Measurements from ENCODE around the gene C10orf105.
A peak's percentile ranks its signal among the peaks of the same experiment; 100 is the strongest.

Gene C10orf105

GRCh38 chr10:71736570-71736952 lies 17.0 kb upstream of the C10orf105 start:
- no peak for DNase-seq (ENCODE audit: low spot score)
- peak overlapping the region in 1 of 2 donors; percentile 49 for H3K27ac ChIP-seq
- no peak for TF ChIP-seq CTCF (IDR thresholded peaks at IDR 0.05)
- no peak overlapping the region for H3K4me3 ChIP-seq

GRCh38 chr10:71735709-71736569 lies 16.4 kb upstream of the C10orf105 start:
- no peak overlapping the region for H3K4me3 ChIP-seq
- peak overlapping the region in 1 of 2 donors; percentile 49 for H3K27ac ChIP-seq
- no peak for TF ChIP-seq CTCF (IDR thresholded peaks at IDR 0.05)
- no peak for DNase-seq (ENCODE audit: low spot score)

GRCh38 chr10:71734797-71735196 lies 15.2 kb upstream of the C10orf105 start:
- no peak overlapping the region for H3K4me3 ChIP-seq
- TF ChIP-seq CTCF (IDR thresholded peaks at IDR 0.05) = no peak
- H3K27ac ChIP-seq = no peak overlapping the region
- no peak for DNase-seq (ENCODE audit: low spot score)

- H3K27ac ChIP-seq = no peak overlapping the region
- TF ChIP-seq CTCF (IDR thresholded peaks at IDR 0.05) = no peak
- no peak for DNase-seq (ENCODE audit: low spot score)
- no peak overlapping the region for H3K4me3 ChIP-seq
Measured at GRCh38 chr10:71731791-71732190, 12.2 kb upstream of the C10orf105 start.

- no peak for TF ChIP-seq CTCF (IDR thresholded peaks at IDR 0.05)
- Histone ChIP-seq H3K27ac (peak overlapping the region in 1 of 2 donors; percentile 77), H3K4me3 (no peak overlapping the region)
- no peak for DNase-seq (ENCODE audit: low spot score)
Measured at GRCh38 chr10:71729161-71729636, 9.6 kb upstream of the C10orf105 start.

GRCh38 chr10:71727738-71728737 lies 8.5 kb upstream of the C10orf105 start:
- H3K27ac ChIP-seq = peak overlapping the region; percentile 38 to 77
- peak overlapping the region; percentile 43 for H3K4me3 ChIP-seq
- no peak for TF ChIP-seq CTCF (IDR thresholded peaks at IDR 0.05)
- DNase-seq (ENCODE audit: low spot score) = no peak

All from coronary artery (tissue), 2 donors.